SK-N-MC (cell line): ENCODE measurements around the gene DUSP1.

Experiments
- DNase-seq: peaks from one replicate; pipeline ENCODE4 v3.0.0-alpha.2; 2011; ENCODE audit warnings: low read depth, low spot score
- H3K27ac ChIP-seq: fragments of 200-600 bp; sonication (generic); 2 replicates; pipeline ENCODE4 v1.5.1; 2016; ENCODE audit warnings: mixed run types
- H3K36me3 ChIP-seq: fragments of 200-600 bp; sonication (generic); 2 replicates; pipeline ENCODE4 v1.6.1; 2017; ENCODE audit warnings: antibody characterized with exemption, low read length, mixed read lengths; ENCODE audit not compliant: insufficient read depth
- H3K4me3 ChIP-seq: fragments of 200-600 bp; sonication (generic); 2 replicates; pipeline ENCODE4 v1.5.1; 2016
- H3K9ac ChIP-seq: fragments of 200-600 bp; sonication (generic); 2 replicates; pipeline ENCODE4 v1.8.0; 2017; ENCODE audit warnings: mixed run types, mixed read lengths; ENCODE audit not compliant: insufficient read length
- H3K9me3 ChIP-seq: fragments of 200-600 bp; sonication (generic); 2 replicates; pipeline ENCODE4 v1.6.1; 2017; ENCODE audit warnings: low read depth, mild to moderate bottlenecking, antibody characterized with exemption, low read length, moderate library complexity, mixed read lengths
- EZH2 ChIP-seq: fragments of 200-600 bp; sonication (generic); IDR thresholded peaks from one replicate; pipeline ENCODE4 v1.6.1; 2017; ENCODE audit warnings: antibody characterized with exemption
- FOXP2 ChIP-seq: optimal IDR thresholded peaks from 2 replicates; pipeline ENCODE3; 2011; ENCODE audit warnings: mild to moderate bottlenecking, moderate library complexity; ENCODE audit not compliant: insufficient read depth; ENCODE audit errors: extremely low read length, control extremely low read depth
- POLR2AphosphoS5 ChIP-seq: IDR thresholded peaks from 2 replicates; pipeline ENCODE4 v1.6.1; 2012; ENCODE audit warnings: mild to moderate bottlenecking, low read depth, low read length, borderline replicate concordance

Gene DUSP1

DNA sequence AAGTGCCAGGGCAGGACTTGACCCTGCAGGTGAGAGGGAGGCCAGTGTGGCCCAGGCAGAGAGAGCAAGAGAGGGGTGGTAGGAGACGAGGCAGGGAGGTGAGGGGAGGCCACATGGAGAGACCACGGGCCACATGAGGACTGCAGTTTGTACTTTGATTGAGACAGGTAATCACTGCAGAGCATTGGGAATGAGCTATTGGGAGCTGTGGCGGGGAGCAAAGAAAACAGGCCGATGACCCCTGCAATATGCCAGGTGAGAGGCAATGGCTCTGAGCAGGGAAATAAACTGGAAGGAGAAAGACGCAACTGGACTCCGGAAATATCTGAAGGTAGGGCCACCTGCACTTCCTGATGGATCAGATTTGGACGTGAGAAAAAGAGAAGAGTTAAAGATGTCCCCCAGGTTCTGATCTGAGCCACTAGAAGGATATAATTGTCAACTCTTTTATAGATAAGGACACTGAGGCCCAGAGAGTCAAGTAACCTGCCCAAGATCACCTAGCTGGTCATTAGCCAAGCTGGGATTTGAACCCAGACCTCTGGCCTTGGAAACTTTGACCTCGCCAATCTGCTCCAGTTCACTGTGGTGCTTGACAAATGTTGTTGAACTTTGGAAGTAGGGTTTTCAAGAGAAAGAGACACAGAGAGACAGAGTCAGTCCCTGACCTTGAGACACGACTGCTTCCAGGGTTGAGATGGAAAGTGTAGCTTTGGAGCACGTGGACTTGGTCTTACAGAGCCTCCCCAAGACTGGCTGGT is 42.3 kb downstream of the DUSP1 start:
- no peak overlapping the region for H3K27ac ChIP-seq
- no peaks in the 10 kb centered on the region for H3K9me3 ChIP-seq
- no peak overlapping the region for H3K4me3 ChIP-seq
- no peaks in the 10 kb centered on the region for H3K36me3 ChIP-seq
- no peak for TF ChIP-seq POLR2AphosphoS5
- TF ChIP-seq EZH2 = no peak
- TF ChIP-seq FOXP2 = no peak
- no peak overlapping the region for H3K9ac ChIP-seq
- DNase-seq = no peak

DNA sequence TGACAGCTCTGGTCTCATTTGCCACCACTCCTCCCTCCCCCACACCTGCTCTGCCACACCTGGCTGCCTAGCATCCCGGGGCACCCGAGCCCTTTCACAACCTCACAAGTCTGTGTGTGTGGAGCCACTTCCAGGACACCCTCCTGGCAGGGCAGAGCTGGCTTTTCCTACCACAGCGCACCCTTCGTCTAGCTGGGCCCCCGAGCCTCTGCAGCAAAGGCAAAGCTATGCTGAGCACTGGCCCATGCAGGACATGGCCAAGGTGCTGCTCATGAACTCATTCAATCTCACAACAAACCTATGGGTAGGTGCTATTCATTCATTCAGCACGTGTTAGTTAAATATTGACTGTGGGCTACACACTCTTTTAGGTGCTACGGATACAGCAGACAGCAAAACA is 43.4 kb downstream of the DUSP1 start:
- no peak overlapping the region for H3K9ac ChIP-seq
- H3K27ac ChIP-seq = no peak overlapping the region
- H3K4me3 ChIP-seq = no peak overlapping the region
- no peaks in the 10 kb centered on the region for H3K9me3 ChIP-seq
- no peak for DNase-seq
- H3K36me3 ChIP-seq = no peaks in the 10 kb centered on the region
- TF ChIP-seq FOXP2 (no peak), POLR2AphosphoS5 (no peak), EZH2 (no peak)

DNA sequence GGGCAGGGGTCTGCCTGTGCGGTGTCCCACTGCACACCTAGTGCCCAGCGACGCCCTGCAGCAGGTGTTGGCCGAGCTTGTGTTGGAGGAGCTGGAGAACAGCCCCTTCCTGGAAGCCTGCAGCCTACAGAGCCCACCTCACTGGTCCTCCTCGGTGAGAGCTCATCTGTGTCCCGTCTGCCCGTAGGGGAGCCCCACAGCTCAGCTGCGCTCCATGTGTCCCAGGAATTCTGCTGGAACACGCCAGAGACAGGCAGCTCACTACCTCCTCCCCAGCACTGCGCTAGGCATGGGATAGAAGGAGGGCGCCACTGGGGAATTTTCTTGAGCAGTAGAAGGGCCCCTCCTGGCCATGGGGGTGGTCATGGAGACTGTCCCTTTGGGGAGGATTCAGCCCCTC is 44.0 kb downstream of the DUSP1 start:
- Histone ChIP-seq H3K4me3 (no peak overlapping the region), H3K27ac (no peak overlapping the region), H3K9ac (no peak overlapping the region), H3K9me3 (no peaks in the 10 kb centered on the region), H3K36me3 (no peaks in the 10 kb centered on the region)
- no peak for DNase-seq
- TF ChIP-seq FOXP2 = no peak
- no peak for TF ChIP-seq EZH2
- TF ChIP-seq POLR2AphosphoS5 = no peak

DNA sequence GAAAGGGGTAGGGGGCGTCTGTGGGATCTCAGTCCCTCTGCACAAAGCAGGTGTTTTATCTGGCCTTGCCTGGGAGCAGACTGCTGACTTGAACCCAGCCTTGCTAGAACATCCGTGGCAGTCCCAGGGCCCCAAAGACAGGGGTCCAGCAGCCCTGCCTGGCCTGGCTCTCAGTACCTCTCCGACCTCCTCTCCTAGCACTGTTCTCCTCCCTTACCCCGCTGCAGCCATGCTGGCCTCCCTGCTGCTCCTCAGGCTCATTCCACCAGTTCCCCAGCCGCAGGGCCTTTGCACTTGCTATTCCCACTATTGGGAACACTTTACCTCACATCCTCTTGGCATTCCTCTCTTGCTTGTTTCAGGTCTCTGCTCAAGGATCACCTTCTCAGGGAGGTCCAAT is 45.2 kb downstream of the DUSP1 start:
- Histone ChIP-seq H3K27ac (no peak overlapping the region), H3K9me3 (no peaks in the 10 kb centered on the region), H3K4me3 (no peak overlapping the region), H3K9ac (no peak overlapping the region), H3K36me3 (no peaks in the 10 kb centered on the region)
- TF ChIP-seq POLR2AphosphoS5 (no peak), FOXP2 (no peak), EZH2 (no peak)
- no peak for DNase-seq

DNA sequence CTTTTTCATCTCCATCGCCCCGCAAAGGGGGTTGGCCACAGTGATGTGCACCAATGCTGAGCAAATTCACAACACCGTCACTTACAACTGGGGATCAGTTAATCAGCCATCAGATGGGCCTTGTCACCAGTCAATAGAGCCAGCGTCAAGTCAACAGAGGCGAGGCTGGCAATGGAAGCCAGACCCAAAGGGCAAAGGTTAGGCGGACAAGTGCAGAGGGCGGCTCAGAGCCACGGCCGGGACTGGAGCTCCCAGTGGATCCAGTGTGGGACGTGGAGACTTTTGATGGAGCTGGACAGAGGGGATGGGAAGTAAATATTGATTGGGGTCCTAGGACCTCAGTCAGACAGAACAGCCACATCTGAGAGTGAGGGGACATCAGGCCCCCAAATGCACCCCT is 45.7 kb downstream of the DUSP1 start:
- TF ChIP-seq EZH2 = no peak
- TF ChIP-seq POLR2AphosphoS5 = no peak
- TF ChIP-seq FOXP2 = no peak
- H3K9ac ChIP-seq = no peak overlapping the region
- no peak for DNase-seq
- H3K4me3 ChIP-seq = no peak overlapping the region
- no peaks in the 10 kb centered on the region for H3K36me3 ChIP-seq
- H3K9me3 ChIP-seq = no peaks in the 10 kb centered on the region
- no peak overlapping the region for H3K27ac ChIP-seq

DNA sequence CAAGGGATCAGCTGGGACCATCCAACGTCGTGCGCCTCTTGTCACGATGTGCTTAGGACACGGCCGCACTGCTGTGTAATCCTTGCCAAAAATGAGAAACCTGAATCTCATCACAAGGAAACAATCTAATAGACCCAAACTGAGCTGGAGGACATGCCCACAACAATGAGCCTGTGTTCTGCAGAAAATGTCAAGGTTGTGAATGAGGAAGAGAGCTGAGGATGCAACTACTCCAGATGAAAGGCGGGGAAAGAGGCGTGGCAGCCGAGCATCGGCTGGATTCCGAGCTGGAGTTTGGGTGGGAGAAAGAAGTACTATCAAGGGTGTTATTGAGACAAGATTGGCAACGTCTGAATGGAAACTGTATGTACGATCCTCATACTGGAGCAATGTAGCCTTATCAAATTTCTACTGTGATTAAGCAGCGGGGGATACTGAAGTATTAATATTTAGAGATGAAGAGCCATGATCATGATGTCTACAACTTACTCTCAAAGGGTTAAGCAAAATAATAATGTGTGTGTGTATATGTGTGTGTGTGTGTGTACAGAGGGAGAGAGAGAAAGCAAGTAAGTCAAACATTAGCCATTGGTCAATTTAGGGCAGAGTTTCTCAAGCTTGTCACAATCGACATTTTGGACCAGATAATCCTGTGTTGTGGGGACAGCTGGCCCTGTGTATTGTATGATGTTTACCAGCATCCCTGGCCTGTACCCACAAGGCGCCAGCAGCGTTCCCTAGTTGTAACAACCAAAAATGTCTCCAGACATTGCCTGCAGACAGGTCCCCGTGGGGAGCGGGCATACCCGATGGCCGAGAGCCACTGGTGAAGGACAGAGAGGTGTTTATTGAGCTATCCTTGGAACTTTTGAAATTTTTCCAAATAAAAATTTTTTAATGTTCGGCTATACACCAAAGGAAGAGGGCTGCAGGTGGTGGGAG is 46.5 kb downstream of the DUSP1 start:
- no peak for TF ChIP-seq EZH2
- no peak for TF ChIP-seq FOXP2
- TF ChIP-seq POLR2AphosphoS5 = no peak

DNA sequence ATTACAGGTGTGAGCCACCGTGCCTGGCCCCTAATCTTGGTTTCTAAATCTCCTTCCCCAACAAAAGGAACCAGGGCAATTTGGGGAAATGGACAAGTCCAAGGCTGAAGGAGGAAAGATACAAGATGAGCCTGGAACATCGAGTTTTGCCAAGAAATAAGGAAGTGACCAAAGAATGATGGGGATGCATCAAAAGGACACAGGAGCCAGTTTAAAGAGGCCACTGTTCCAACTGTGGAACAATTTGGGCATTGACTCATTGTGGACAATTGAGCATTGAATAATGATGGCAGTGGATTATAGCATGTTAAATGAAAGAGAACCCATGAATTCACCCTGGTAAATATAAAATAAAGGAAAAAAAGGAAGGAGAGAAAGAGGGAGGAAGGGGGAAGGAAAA is 47.5 kb downstream of the DUSP1 start:
- Histone ChIP-seq H3K36me3 (no peaks in the 10 kb centered on the region), H3K9ac (no peak overlapping the region), H3K4me3 (no peak overlapping the region), H3K9me3 (no peaks in the 10 kb centered on the region), H3K27ac (no peak overlapping the region)
- DNase-seq = no peak
- no peak for TF ChIP-seq EZH2
- no peak for TF ChIP-seq POLR2AphosphoS5
- TF ChIP-seq FOXP2 = no peak

More for the DNA sequence above, 46.5 kb downstream of the DUSP1 start:
- DNase-seq = no peak
- Histone ChIP-seq H3K9ac (no peak overlapping the region), H3K27ac (no peak overlapping the region), H3K4me3 (no peak overlapping the region), H3K36me3 (no peaks in the 10 kb centered on the region), H3K9me3 (no peaks in the 10 kb centered on the region)

DNA sequence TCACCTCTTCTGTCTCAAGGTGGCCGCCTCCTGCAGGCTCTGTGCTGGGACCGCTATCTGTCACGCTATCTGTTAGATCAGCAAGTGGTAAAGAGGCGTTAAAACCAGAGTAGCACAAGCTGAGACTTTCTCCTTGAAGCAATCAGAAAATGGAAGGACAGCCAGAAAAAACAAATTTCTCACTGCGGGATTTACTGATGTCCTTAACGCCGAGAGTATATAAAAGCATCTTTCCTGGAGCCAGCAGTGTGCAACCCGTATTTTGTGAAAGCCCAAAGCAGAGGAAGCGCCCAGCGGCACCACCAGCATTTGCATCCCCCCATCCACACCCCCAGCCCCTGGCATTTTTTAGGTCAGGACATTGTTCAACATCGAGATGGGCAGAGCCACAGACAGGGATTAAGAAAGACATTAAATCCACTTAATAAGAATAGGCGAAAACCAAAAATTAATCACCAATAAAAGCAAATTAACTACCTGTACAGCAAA is 48.6 kb downstream of the DUSP1 start:
- TF ChIP-seq FOXP2 (no peak), EZH2 (no peak), POLR2AphosphoS5 (no peak)
- Histone ChIP-seq H3K36me3 (no peaks in the 10 kb centered on the region), H3K9ac (peak overlapping the region; percentile 29), H3K4me3 (peak overlapping the region; percentile 29; the same call in 1 of the 2 replicates), H3K27ac (no peak overlapping the region), H3K9me3 (no peaks in the 10 kb centered on the region)
- no peak for DNase-seq
